Fibroblast of villous mesenchyme (primary cell): ENCODE measurements around the gene CMTR1. TPM values are rescaled to one million over a fixed set of nuclear protein-coding genes. Genes with fewer than 3 reads are reported as not detected.
A peak's percentile ranks its signal among the peaks of the same experiment; 100 is the strongest.

Experiments
- DNase-seq: peaks from one replicate; pipeline ENCODE4 v3.0.0-alpha.2; 2010; ENCODE audit warnings: low read depth
- H3K4me3 ChIP-seq: 2 replicates; pipeline ENCODE4 v1.5.1; 2011; ENCODE audit warnings: low read depth, mild to moderate bottlenecking, low read length
- CTCF ChIP-seq: IDR thresholded peaks from 2 replicates; pipeline ENCODE4 v1.5.1; 2012; ENCODE audit warnings: low read depth, mild to moderate bottlenecking, low read length; ENCODE audit not compliant: insufficient read depth
- total RNA-seq: library from RNA; depleted of rRNA; stranded (reverse); fragments of >200 nt; gene quantifications from 2 replicates; pipeline ENCODE4 v1.2.3, GENCODE V29; 2012

The CMTR1 gene
- total RNA-seq, 1 donor = 49.7 TPM

GRCh38 chr6:37417393-37417792 lies 15.6 kb upstream of the CMTR1 start:
- H3K4me3 ChIP-seq = no peak overlapping the region
- no peak for TF ChIP-seq CTCF
- no peak for DNase-seq

- no peak for TF ChIP-seq CTCF
- no peak overlapping the region for H3K4me3 ChIP-seq
- DNase-seq = no peak
Observed at GRCh38 chr6:37418722-37419121, 14.3 kb upstream of the CMTR1 start.

- no peak overlapping the region for H3K4me3 ChIP-seq
- no peak for DNase-seq
- no peak for TF ChIP-seq CTCF
Observed at GRCh38 chr6:37426058-37426944, 6.7 kb upstream of the CMTR1 start.

- H3K4me3 ChIP-seq = no peak overlapping the region
- no peak for TF ChIP-seq CTCF
- DNase-seq = no peak
Observed at GRCh38 chr6:37426945-37427510, 6.0 kb upstream of the CMTR1 start.

- TF ChIP-seq CTCF = no peak
- H3K4me3 ChIP-seq = no peak overlapping the region
- DNase-seq = no peak
Observed at GRCh38 chr6:37429352-37429750, 3.7 kb upstream of the CMTR1 start.

GRCh38 chr6:37432590-37432915 lies 468 bp upstream of the CMTR1 start:
- no peak for DNase-seq
- H3K4me3 ChIP-seq = peak overlapping the region; percentile 94
- no peak for TF ChIP-seq CTCF
